GM13976 (cell line): Measurements from ENCODE around the gene CDH3.

Source experiments
- DNase-seq: peaks from one replicate; pipeline ENCODE4 v3.0.0; 2012; ENCODE audit warnings: low spot score
- CTCF ChIP-seq: IDR thresholded peaks from 2 replicates; pipeline ENCODE4 v1.5.1; 2012; ENCODE audit warnings: borderline replicate concordance, mild to moderate bottlenecking; ENCODE audit not compliant: insufficient read depth; ENCODE audit errors: extremely low read depth, missing control alignments, control extremely low read depth
- in situ Hi-C: fragments of 300-500 bp; cut with MboI; formaldehyde crosslinking; loops from one replicate; pipeline ENCODE4 v1.12.0; 2022; ENCODE audit warnings: low sequenced_read_pairs, mixed read lengths, inconsistent platforms; ENCODE audit not compliant: unreplicated experiment

CDH3 gene

GRCh38 chr16:68646953-68647659, 2.0 kb downstream of the CDH3 start:
- in situ Hi-C loops, result no loop called here
- TF ChIP-seq CTCF, result no peak
- DNase-seq, result no peak

GRCh38 chr16:68651136-68651535, 6.0 kb downstream of the CDH3 start:
- no peak for TF ChIP-seq CTCF
- DNase-seq, result no peak
- in situ Hi-C loops, result no loop called here

- no peak for DNase-seq
- in situ Hi-C loops, result no loop called here
- TF ChIP-seq CTCF, result no peak
These were observed 7.5 kb downstream of the CDH3 start for GRCh38 chr16:68652659-68653058.

GRCh38 chr16:68655806-68656205, 10.7 kb downstream of the CDH3 start:
- no peak for DNase-seq
- TF ChIP-seq CTCF, result no peak
- in situ Hi-C loops, result no loop called here

- no peak for DNase-seq
- in situ Hi-C loops, result no loop called here
- no peak for TF ChIP-seq CTCF
These were observed 11.6 kb downstream of the CDH3 start for GRCh38 chr16:68656751-68657150.

- no peak for TF ChIP-seq CTCF
- no peak for DNase-seq
- in situ Hi-C loops, result no loop called here
These were observed 13.3 kb downstream of the CDH3 start for GRCh38 chr16:68658341-68658973.
